Islet precursor cell (in vitro differentiated cells): ENCODE measurements around the gene JAKMIP1.
A peak's percentile ranks its signal among the peaks of the same experiment; 100 is the strongest.
"Not testable (repeated sequence)": the region's sequence is repeated elsewhere in the genome, so short reads cannot be mapped to it uniquely, and the experiment has no call there.

ENCODE experiments used
- DNase-seq: peaks from one replicate; pipeline ENCODE4 v3.0.0-alpha.2; 2018

Gene JAKMIP1

GRCh38 chr4:6141021-6141420 is 59.3 kb downstream of the JAKMIP1 start:
- DNase-seq, result not testable (repeated sequence)

- DNase-seq, result no peak
Observed at GRCh38 chr4:6137747-6138135, 62.6 kb downstream of the JAKMIP1 start.

- DNase-seq, result no peak
Observed at GRCh38 chr4:6137027-6137746, 63.2 kb downstream of the JAKMIP1 start.

- DNase-seq, result no peak
Observed at GRCh38 chr4:6134612-6135220, 65.6 kb downstream of the JAKMIP1 start.

GRCh38 chr4:6132716-6133115 is 67.6 kb downstream of the JAKMIP1 start:
- no peak for DNase-seq

GRCh38 chr4:6128221-6128850 is 72.0 kb downstream of the JAKMIP1 start:
- DNase-seq, result no peak

- DNase-seq, result no peak
Observed at GRCh38 chr4:6126971-6127745, 73.2 kb downstream of the JAKMIP1 start.

- DNase-seq, result peak; percentile 37
Observed at GRCh38 chr4:6125103-6125651, 75.2 kb downstream of the JAKMIP1 start.

- DNase-seq, result peak; percentile 46
Observed at GRCh38 chr4:6124386-6125102, 75.8 kb downstream of the JAKMIP1 start.

- peak; percentile 41 for DNase-seq
Observed at GRCh38 chr4:6123976-6124375, 76.4 kb downstream of the JAKMIP1 start.

GRCh38 chr4:6123541-6123940 is 76.8 kb downstream of the JAKMIP1 start:
- DNase-seq, result peak; percentile 50

- peak; percentile 32 for DNase-seq
Observed at GRCh38 chr4:6123116-6123515, 77.2 kb downstream of the JAKMIP1 start.

- peak; percentile 26 for DNase-seq
Observed at GRCh38 chr4:6122496-6122895, 77.9 kb downstream of the JAKMIP1 start.

- peak; percentile 14 for DNase-seq
Observed at GRCh38 chr4:6121941-6122340, 78.4 kb downstream of the JAKMIP1 start.

- DNase-seq, result peak; percentile 17
Observed at GRCh38 chr4:6121276-6121850, 79.0 kb downstream of the JAKMIP1 start.

- peak; percentile 25 for DNase-seq
Observed at GRCh38 chr4:6120361-6120760, 80.0 kb downstream of the JAKMIP1 start.

GRCh38 chr4:6119507-6120020 is 80.8 kb downstream of the JAKMIP1 start:
- peak; percentile 78 for DNase-seq

GRCh38 chr4:6118201-6118600 is 82.1 kb downstream of the JAKMIP1 start:
- DNase-seq, result peak; percentile 43

- DNase-seq, result peak; percentile 50
Observed at GRCh38 chr4:6116696-6117285, 83.6 kb downstream of the JAKMIP1 start.

GRCh38 chr4:6115746-6116586 is 84.4 kb downstream of the JAKMIP1 start:
- peak; percentile 52 for DNase-seq
